H1 (cell line): ENCODE data around the gene CLCN3. TPM values are rescaled to one million over a fixed set of nuclear protein-coding genes. Genes with fewer than 3 reads are reported as not detected.

ENCODE experiments used
- CTCF ChIA-PET: fragments of 300-600 bp; sonication (Branson Sonifier 250); formaldehyde crosslinking; loops from one replicate; lab custom pipeline; 2021; ENCODE audit not compliant: partially characterized antibody; lab: Charles Lee
- POLR2A ChIA-PET: fragments of 300-600 bp; sonication (Branson Sonifier 250); formaldehyde crosslinking; loops from one replicate; lab custom pipeline; 2021; ENCODE audit warnings: inconsistent platforms; ENCODE audit not compliant: partially characterized antibody; lab: Charles Lee
- DNase-seq, 2 experiments: peaks; one replicate each; pipeline versions ENCODE4 v3.0.0 to v3.0.0-alpha.2; 2010 to 2022; ENCODE audit warnings: low spot score in 2 of 2, low read depth in 1 of 2, mixed read lengths in 1 of 2
- FAIRE-seq: peaks from 2 replicates; lab custom pipeline; 2011; peaks lifted over from hg19 to GRCh38; lab: Jason Lieb, UNC
- H2AFZ ChIP-seq: 2 replicates; pipeline ENCODE4 v1.8.1; 2012; ENCODE audit warnings: low read length, inconsistent platforms
- H2AK5ac ChIP-seq: 2 replicates; pipeline ENCODE4 v1.6.1; 2013; ENCODE audit warnings: low read depth, low read length
- H2BK120ac ChIP-seq: replicated peaks from 2 replicates; pipeline ENCODE3; 2013; ENCODE audit warnings: low read depth, low read length, inconsistent platforms
- H2BK12ac ChIP-seq: 2 replicates; pipeline ENCODE4 v1.6.1; 2013; ENCODE audit warnings: low read depth, low read length
- H2BK15ac ChIP-seq: 2 replicates; pipeline ENCODE4 v1.6.1; 2013; ENCODE audit warnings: low read length
- H2BK20ac ChIP-seq: 2 replicates; pipeline ENCODE4 v1.6.1; 2013; ENCODE audit warnings: low read length
- H2BK5ac ChIP-seq: 2 replicates; pipeline ENCODE4 v1.6.1; 2013; ENCODE audit warnings: low read depth, low read length
- H3K14ac ChIP-seq: 2 replicates; pipeline ENCODE4 v1.6.1; 2013; ENCODE audit warnings: inconsistent platforms; ENCODE audit not compliant: insufficient read length
- H3K18ac ChIP-seq: 2 replicates; pipeline ENCODE4 v1.6.1; 2013; ENCODE audit warnings: low read length; ENCODE audit errors: extremely low read depth
- H3K23ac ChIP-seq: 2 replicates; pipeline ENCODE4 v1.6.1; 2013; ENCODE audit warnings: inconsistent platforms; ENCODE audit not compliant: insufficient read length
- H3K23me2 ChIP-seq: 2 replicates; pipeline ENCODE4 v1.6.1; 2013; ENCODE audit warnings: low read depth, low read length
- H3K27ac ChIP-seq: 2 replicates; pipeline ENCODE4 v1.6.1; 2011; ENCODE audit warnings: low read depth, low read length, inconsistent platforms
- H3K27me3 ChIP-seq, 4 experiments: replicated peaks in 1 of 4; 1 replicate in 1 of 4; 2 replicates in 3 of 4; pipeline versions ENCODE4 v1.6.1 to v1.8.1; 2011 to 2013; ENCODE audit warnings: low read length in 3 of 4, mild to moderate bottlenecking in 3 of 4, inconsistent platforms in 2 of 4, mixed read lengths in 2 of 4, moderate library complexity in 1 of 4; ENCODE audit not compliant: control insufficient read depth in 3 of 4, insufficient read depth in 3 of 4; ENCODE audit errors: extremely low read depth in 1 of 4
- H3K36me3 ChIP-seq, 4 experiments: 2 replicates each; pipeline versions ENCODE4 v1.6.1 to v1.8.1; 2011 to 2013; ENCODE audit warnings: mild to moderate bottlenecking in 4 of 4, low read length in 3 of 4, moderate library complexity in 2 of 4, control low read depth in 1 of 4, inconsistent platforms in 1 of 4; ENCODE audit not compliant: insufficient read depth in 4 of 4, control insufficient read depth in 2 of 4
- H3K4ac ChIP-seq: replicated peaks from 2 replicates; pipeline ENCODE3; 2013; ENCODE audit warnings: low read length, low read depth, mixed read lengths, inconsistent platforms; ENCODE audit not compliant: insufficient read length
- H3K4me1 ChIP-seq, 4 experiments: replicated peaks in 1 of 4; 1 replicate in 1 of 4; 2 replicates in 3 of 4; pipeline versions ENCODE4 v1.6.1 to v1.8.1; 2011 to 2013; ENCODE audit warnings: low read length in 3 of 4, inconsistent platforms in 2 of 4, mixed read lengths in 1 of 4; ENCODE audit not compliant: insufficient read depth in 4 of 4, control insufficient read depth in 3 of 4
- H3K4me2 ChIP-seq, 2 experiments: 2 replicates each; pipeline versions ENCODE4 v1.6.1 to v1.8.1; 2011 to 2013; ENCODE audit warnings: low read depth in 2 of 2, low read length in 2 of 2, control low read depth in 1 of 2, inconsistent platforms in 1 of 2, mild to moderate bottlenecking in 1 of 2; ENCODE audit not compliant: insufficient read depth in 1 of 2
- H3K4me3 ChIP-seq, 4 experiments: fragments of 200-600, 300-600 bp in 1 of 4; sonication (generic), shearing (Covaris generic), sonication (Bioruptor Twin) in 1 of 4; 2 replicates each; pipeline versions ENCODE4 v1.5.1 to v1.8.1; 2011 to 2016; ENCODE audit warnings: low read length in 4 of 4, low read depth in 3 of 4, control low read depth in 2 of 4, inconsistent platforms in 2 of 4, mild to moderate bottlenecking in 2 of 4, mixed read lengths in 1 of 4, moderate library complexity in 1 of 4; ENCODE audit not compliant: insufficient read depth in 2 of 4; ENCODE audit errors: extremely low read depth in 1 of 4
- H3K56ac ChIP-seq: replicated peaks from 2 replicates; pipeline ENCODE3; 2013; ENCODE audit warnings: low read depth, mild to moderate bottlenecking, mixed read lengths, low read length, inconsistent platforms; ENCODE audit not compliant: insufficient read length
- H3K79me1 ChIP-seq: 2 replicates; pipeline ENCODE4 v1.6.1; 2013; ENCODE audit warnings: low read depth, low read length, control low read depth
- H3K79me2 ChIP-seq, 2 experiments: 2 replicates each; pipeline versions ENCODE4 v1.6.1 to v1.8.1; 2012 to 2013; ENCODE audit warnings: low read length in 2 of 2, mild to moderate bottlenecking in 2 of 2, inconsistent platforms in 1 of 2; ENCODE audit not compliant: insufficient read depth in 2 of 2, control insufficient read depth in 1 of 2
- H3K9ac ChIP-seq, 4 experiments: replicated peaks in 1 of 4; 1 replicate in 1 of 4; 2 replicates in 3 of 4; pipeline versions ENCODE4 v1.6.1 to v1.8.1; 2011 to 2013; ENCODE audit warnings: low read depth in 3 of 4, low read length in 3 of 4, control low read depth in 2 of 4, mild to moderate bottlenecking in 2 of 4, moderate library complexity in 2 of 4, inconsistent platforms in 1 of 4; ENCODE audit errors: extremely low read depth in 1 of 4
- H3K9me3 ChIP-seq, 2 experiments: 2 replicates each; pipeline versions ENCODE4 v1.6.1 to v1.8.1; 2012 to 2013; ENCODE audit warnings: mild to moderate bottlenecking in 2 of 2, moderate library complexity in 2 of 2, control low read depth in 1 of 2, inconsistent platforms in 1 of 2, low read depth in 1 of 2, low read length in 1 of 2, mixed read lengths in 1 of 2; ENCODE audit not compliant: insufficient read depth in 2 of 2
- H4K20me1 ChIP-seq, 2 experiments: replicated peaks in 1 of 2; 2 replicates each; pipeline versions ENCODE3 to v1.8.1; 2011 to 2013; ENCODE audit warnings: inconsistent platforms in 2 of 2, low read length in 2 of 2, mild to moderate bottlenecking in 1 of 2; ENCODE audit not compliant: insufficient read depth in 2 of 2, control insufficient read depth in 1 of 2
- H4K5ac ChIP-seq: 2 replicates; pipeline ENCODE4 v1.6.1; 2013; ENCODE audit warnings: low read length, low read depth, mixed read lengths, inconsistent platforms; ENCODE audit not compliant: insufficient read length
- H4K8ac ChIP-seq: 2 replicates; pipeline ENCODE4 v1.8.0; 2013; ENCODE audit warnings: mild to moderate bottlenecking, moderate library complexity, low read length, inconsistent platforms; ENCODE audit not compliant: insufficient read depth; ENCODE audit errors: extremely low read depth
- H4K91ac ChIP-seq: replicated peaks from 2 replicates; pipeline ENCODE3; 2013; ENCODE audit warnings: low read length, mixed read lengths, inconsistent platforms; ENCODE audit not compliant: insufficient read length
- ASH2L ChIP-seq: fragments of 200-600, 300-600 bp; sonication (generic); IDR thresholded peaks from one replicate; pipeline ENCODE4 v1.7.1; 2017; ENCODE audit warnings: low read length
- FOSL1 ChIP-seq: IDR thresholded peaks from 2 replicates; pipeline ENCODE4 v1.6.1; 2011; ENCODE audit warnings: mild to moderate bottlenecking, low read depth, low read length, moderate library complexity; ENCODE audit not compliant: insufficient read depth
- HDAC6 ChIP-seq: IDR thresholded peaks from one replicate; pipeline ENCODE4 v1.7.1; 2012; ENCODE audit warnings: low read depth, mild to moderate bottlenecking, inconsistent platforms, low read length, moderate library complexity
- KDM4A ChIP-seq: IDR thresholded peaks from one replicate; pipeline ENCODE4 v1.7.1; 2012; ENCODE audit warnings: low read depth, mild to moderate bottlenecking, moderate library complexity, low read length, inconsistent platforms; ENCODE audit not compliant: severe bottlenecking
- TBP ChIP-seq: IDR thresholded peaks from 2 replicates; pipeline ENCODE4 v1.6.1; 2011; ENCODE audit warnings: low read depth, low read length, improper control_type of control experiment
- ZNF274 ChIP-seq: IDR thresholded peaks from 2 replicates; pipeline ENCODE4 v1.7.0; 2012; ENCODE audit warnings: low read length, borderline replicate concordance; ENCODE audit errors: extremely low read depth
- WGBS, 2 experiments: shearing (Covaris generic) in 1 of 2; methylation state at CpG; one replicate each; pipeline versions ENCODE4 v1.1.6 to v1.1.7; 2013 to 2015; ENCODE audit warnings: low lambda C conversion rate in 2 of 2, mixed read lengths in 2 of 2, inconsistent platforms in 1 of 2, low coverage in 1 of 2, missing lambda C conversion rate in 1 of 2; ENCODE audit not compliant: insufficient replicate concordance in 2 of 2, insufficient coverage in 1 of 2, insufficient read length in 1 of 2; ENCODE audit errors: extremely low coverage in 1 of 2, missing lambda C conversion rate in 1 of 2; 5-methylcytosine and 5-hydroxymethylcytosine counted together
- polyA plus RNA-seq, 7 experiments: library from polyadenylated mRNA; depleted of rRNA in 3 of 7; stranded (reverse) in 5 of 7; unstranded in 2 of 7; fragments of >200 nt in 5 of 7; fragments of 200-250 nt in 2 of 7; gene quantifications; 1 replicate in 5 of 7; 2 replicates in 1 of 7; 4 replicates in 1 of 7; pipeline versions ENCODE4 v1.2.1 to v1.2.3, GENCODE V29; 2011 to 2013; ENCODE audit warnings: missing spikeins in 2 of 7, mixed read lengths in 2 of 7
- total RNA-seq: library from RNA; stranded (reverse); fragmentation: NEBNext Ultra II Directional; extraction: Animal tissue kit (Norgen Biotek cat#: 25700); gene quantifications from 2 replicates; pipeline ENCODE4 v1.2.1, GENCODE V29; 2021

The CLCN3 gene
- total and polyA plus RNA-seq, 2 of the 8 experiments (the other 6 are each of a cell fraction or from before 2014, with no cell fraction given): 8.8 to 32.8 TPM

DNA sequence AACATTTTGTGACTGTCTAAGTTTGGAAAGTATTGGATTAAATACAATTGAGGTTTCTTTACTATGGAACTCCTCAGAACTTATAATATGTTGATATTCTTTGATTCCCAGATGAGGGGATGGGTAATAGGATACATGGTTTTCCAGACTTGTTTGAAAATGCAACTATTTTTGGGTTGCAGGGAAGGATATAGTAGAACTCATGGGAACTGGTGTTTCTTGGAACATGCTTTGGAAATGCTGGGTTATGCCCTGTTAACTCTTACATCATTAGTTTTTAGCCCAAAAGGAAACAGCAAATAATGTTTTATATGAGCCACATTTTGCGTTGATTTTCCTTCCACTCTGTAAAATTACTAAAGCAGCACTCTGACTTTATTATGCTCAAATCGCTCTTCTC lies 95.4 kb downstream of the CLCN3 start:
- Histone ChIP-seq H3K9ac (no peak overlapping the region), H3K23ac (no peak overlapping the region), H3K56ac (no peak overlapping the region), H3K79me2 (no peaks in the 10 kb centered on the region), H3K27ac (no peak overlapping the region), H2BK5ac (no peak overlapping the region), H2AFZ (no peak overlapping the region), H3K4me2 (no peak overlapping the region), H3K14ac (no peak overlapping the region), H3K4me1 (no peaks in the 10 kb centered on the region), H4K91ac (no peak overlapping the region), H3K4me3 (no peak overlapping the region), H2BK15ac (no peak overlapping the region), H3K18ac (no peak overlapping the region), H2AK5ac (no peak overlapping the region), H2BK120ac (no peak overlapping the region), H3K9me3 (no peaks in the 10 kb centered on the region), H3K4ac (no peak overlapping the region), H2BK20ac (no peak overlapping the region), H4K5ac (no peak overlapping the region), H4K20me1 (no peaks in the 10 kb centered on the region), H2BK12ac (no peak overlapping the region), H4K8ac (no peak overlapping the region), H3K27me3 (no peaks in the 10 kb centered on the region), H3K79me1 (no peaks in the 10 kb centered on the region), H3K36me3 (peaks cover 3 to 15% (median 5%) of the 10 kb centered on the region in 4 experiments; a peak in 6 of 8 replicates), H3K23me2 (no peaks in the 10 kb centered on the region)
- WGBS, 2 experiments: 87% methylated on average over 2 of the region's 2 CpGs; no CpG with 5 or more reads in 1 of the 2 experiments
- ChIA-PET CTCF (no interaction called here), POLR2A (no interaction called here)
- DNase-seq (no peak), FAIRE-seq (peak; percentile 28)
- no peak for TF ChIP-seq ASH2L
- no peak for TF ChIP-seq FOSL1
- no peak for TF ChIP-seq ZNF274
- no peak for TF ChIP-seq KDM4A
- TF ChIP-seq TBP: no peak
- no peak for TF ChIP-seq HDAC6
